Right atrium auricular region (tissue), 2 donors: Measurements from ENCODE around the gene DENND1A. TPM values are rescaled to one million over a fixed set of nuclear protein-coding genes. Genes with fewer than 3 reads are reported as not detected.

Source experiments
- DNase-seq: peaks from one replicate; pipeline ENCODE4 v3.0.0-alpha.2; 2019; ENCODE audit warnings: low spot score
- H3K27ac ChIP-seq, 2 donors: fragments of 200-600 bp; sonication (generic); 1 replicate in 1 of 2; 2 replicates in 1 of 2; pipeline ENCODE4 v1.5.1; 2016 to 2019
- H3K27me3 ChIP-seq, 2 donors: fragments of 200-600 bp; sonication (generic); one replicate each; pipeline versions ENCODE4 v1.5.1 to v1.6.0; 2017 to 2019
- H3K36me3 ChIP-seq: fragments of 200-600 bp; sonication (generic); one replicate; pipeline ENCODE4 v1.5.1; 2016
- H3K4me1 ChIP-seq, 2 donors: fragments of 200-600 bp; sonication (generic); one replicate each; pipeline versions ENCODE4 v1.5.1 to v1.6.0; 2017 to 2019
- H3K4me3 ChIP-seq, 2 donors: fragments of 200-600 bp; sonication (generic); 1 replicate in 1 of 2; 2 replicates in 1 of 2; pipeline ENCODE4 v1.5.1; 2017 to 2019; ENCODE audit warnings: mild to moderate bottlenecking in 1 of 2, moderate library complexity in 1 of 2
- H3K9me3 ChIP-seq, 2 donors: fragments of 200-600 bp; sonication (generic); one replicate each; pipeline ENCODE4 v1.5.1; 2019
- total RNA-seq, 2 donors: library from RNA; depleted of rRNA; stranded (reverse); fragments of >200 nt; gene quantifications; one replicate each; pipeline ENCODE4 v1.1.0, GENCODE V29; 2016
- TF ChIP-seq, protein P1 (sequence below), 2 donors: fragments of 200-600 bp; sonication (generic); IDR thresholded peaks; one replicate each; pipeline ENCODE4 v1.5.1; 2019; ENCODE audit warnings: antibody characterized with exemption in 2 of 2

DENND1A gene
- total RNA-seq, 2 donors from 2014 or later: 14.9 to 23.6 TPM

- DNase-seq: no peak
- Histone ChIP-seq H3K27me3 (no peaks in the 10 kb centered on the region), H3K4me1 (no peaks in the 10 kb centered on the region), H3K27ac (no peak overlapping the region), H3K4me3 (no peak overlapping the region), H3K36me3 (no peaks in the 10 kb centered on the region), H3K9me3 (no peaks in the 10 kb centered on the region)
- TF ChIP-seq, protein P1, sequence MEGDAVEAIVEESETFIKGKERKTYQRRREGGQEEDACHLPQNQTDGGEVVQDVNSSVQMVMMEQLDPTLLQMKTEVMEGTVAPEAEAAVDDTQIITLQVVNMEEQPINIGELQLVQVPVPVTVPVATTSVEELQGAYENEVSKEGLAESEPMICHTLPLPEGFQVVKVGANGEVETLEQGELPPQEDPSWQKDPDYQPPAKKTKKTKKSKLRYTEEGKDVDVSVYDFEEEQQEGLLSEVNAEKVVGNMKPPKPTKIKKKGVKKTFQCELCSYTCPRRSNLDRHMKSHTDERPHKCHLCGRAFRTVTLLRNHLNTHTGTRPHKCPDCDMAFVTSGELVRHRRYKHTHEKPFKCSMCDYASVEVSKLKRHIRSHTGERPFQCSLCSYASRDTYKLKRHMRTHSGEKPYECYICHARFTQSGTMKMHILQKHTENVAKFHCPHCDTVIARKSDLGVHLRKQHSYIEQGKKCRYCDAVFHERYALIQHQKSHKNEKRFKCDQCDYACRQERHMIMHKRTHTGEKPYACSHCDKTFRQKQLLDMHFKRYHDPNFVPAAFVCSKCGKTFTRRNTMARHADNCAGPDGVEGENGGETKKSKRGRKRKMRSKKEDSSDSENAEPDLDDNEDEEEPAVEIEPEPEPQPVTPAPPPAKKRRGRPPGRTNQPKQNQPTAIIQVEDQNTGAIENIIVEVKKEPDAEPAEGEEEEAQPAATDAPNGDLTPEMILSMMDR (IDR thresholded peaks at IDR 0.05): no peak
These were observed 445.8 kb downstream of the DENND1A start for GRCh38 chr9:123484130-123484529.

DNA sequence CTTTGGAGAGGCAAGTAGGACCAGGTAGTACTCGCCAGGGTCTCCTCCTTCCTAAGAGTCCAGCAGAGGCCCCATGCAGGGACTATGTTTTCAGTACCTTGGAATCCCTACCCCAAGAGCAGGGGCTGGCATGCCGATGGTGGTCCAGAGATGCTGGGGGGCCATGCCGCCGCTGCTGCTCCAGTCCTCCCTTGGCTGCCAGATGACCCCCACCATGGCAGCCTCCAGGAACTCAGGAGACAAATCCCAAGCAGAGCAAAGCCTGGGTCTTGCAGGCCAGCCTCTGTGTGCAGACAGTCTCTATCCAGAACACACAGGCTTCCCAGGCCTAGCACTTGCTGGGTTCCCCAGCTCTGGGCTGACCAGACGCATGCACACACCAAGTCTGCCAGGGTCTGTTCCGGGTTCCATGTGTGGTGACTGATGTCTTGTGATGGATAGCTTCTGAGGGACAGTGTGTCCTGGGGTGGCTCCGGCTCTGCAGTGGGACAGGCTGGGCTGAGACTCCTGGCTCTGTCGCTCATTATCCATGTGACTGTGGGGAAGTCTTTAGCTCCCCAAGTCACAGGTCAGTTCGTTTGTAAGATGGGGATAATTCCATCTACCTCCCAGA, 446.6 kb downstream of the DENND1A start:
- no peaks in the 10 kb centered on the region for H3K9me3 ChIP-seq
- no peaks in the 10 kb centered on the region for H3K4me1 ChIP-seq
- TF ChIP-seq, protein P1 (IDR thresholded peaks at IDR 0.05): no peak
- H3K27me3 ChIP-seq: no peaks in the 10 kb centered on the region
- H3K4me3 ChIP-seq: no peak overlapping the region
- no peak overlapping the region for H3K27ac ChIP-seq
- no peaks in the 10 kb centered on the region for H3K36me3 ChIP-seq
- no peak for DNase-seq

GRCh38 chr9:123482295-123482968, 447.5 kb downstream of the DENND1A start:
- H3K4me1 ChIP-seq: no peaks in the 10 kb centered on the region
- no peak for DNase-seq
- H3K36me3 ChIP-seq: no peaks in the 10 kb centered on the region
- TF ChIP-seq, protein P1 (IDR thresholded peaks at IDR 0.05): no peak
- H3K9me3 ChIP-seq: no peaks in the 10 kb centered on the region
- H3K27ac ChIP-seq: no peak overlapping the region
- H3K27me3 ChIP-seq: no peaks in the 10 kb centered on the region
- H3K4me3 ChIP-seq: no peak overlapping the region

DNA sequence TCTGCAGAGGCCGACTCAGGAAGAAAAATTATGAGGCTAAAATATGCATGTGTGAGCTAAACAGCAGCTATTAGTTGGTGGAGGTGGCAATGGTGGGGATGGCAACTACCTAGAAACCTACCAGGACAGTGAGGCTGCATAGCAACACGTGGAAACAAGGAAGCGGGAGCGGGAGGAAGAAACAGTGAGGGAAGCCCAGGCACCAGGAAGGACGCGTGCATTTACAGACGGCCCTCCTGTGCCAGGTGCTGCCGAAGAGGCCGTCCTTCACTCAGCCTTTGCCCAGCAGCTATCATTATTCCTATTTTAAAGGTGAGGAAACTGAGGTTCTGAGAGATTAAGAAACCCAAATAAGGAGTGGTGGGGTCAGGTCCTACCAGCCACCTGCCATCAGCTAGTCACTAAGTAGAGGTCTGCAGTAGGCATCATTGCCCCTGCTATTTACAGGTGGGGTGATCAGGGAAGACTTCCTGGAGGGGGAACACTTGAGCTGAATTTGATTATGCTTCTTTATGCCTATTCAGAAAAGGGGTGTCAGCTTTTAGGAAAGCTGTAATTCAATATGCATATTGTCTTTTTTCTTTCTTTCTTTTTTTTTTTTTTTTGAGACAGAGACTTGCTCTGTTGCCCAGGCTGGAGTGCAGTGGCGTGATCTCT, 448.6 kb downstream of the DENND1A start:
- TF ChIP-seq, protein P1 (IDR thresholded peaks at IDR 0.05): no peak
- Histone ChIP-seq H3K4me1 (no peaks in the 10 kb centered on the region), H3K9me3 (no peaks in the 10 kb centered on the region), H3K4me3 (no peak overlapping the region), H3K27me3 (no peaks in the 10 kb centered on the region), H3K27ac (no peak overlapping the region), H3K36me3 (no peaks in the 10 kb centered on the region)
- DNase-seq: no peak

DNA sequence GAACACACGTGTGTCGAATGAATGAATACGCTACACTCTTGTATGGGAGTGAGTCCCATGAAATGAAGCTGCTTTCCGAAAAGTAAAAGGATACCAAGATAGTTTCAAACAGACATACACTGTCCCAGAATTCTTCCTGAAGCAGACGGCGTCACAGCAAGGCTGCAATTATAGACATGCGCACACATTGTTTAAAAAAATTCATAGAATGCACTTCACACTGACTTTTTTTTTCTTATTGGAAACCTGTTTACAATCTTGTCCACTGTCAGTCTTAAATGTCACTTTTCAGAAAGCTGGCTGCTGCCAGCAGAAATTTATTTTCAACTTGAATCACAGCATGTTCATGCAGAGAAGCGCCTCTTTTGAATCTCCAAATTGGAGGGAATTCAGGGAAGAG, 449.1 kb downstream of the DENND1A start:
- Histone ChIP-seq H3K9me3 (no peaks in the 10 kb centered on the region), H3K27ac (no peak overlapping the region), H3K4me1 (no peaks in the 10 kb centered on the region), H3K36me3 (no peaks in the 10 kb centered on the region), H3K27me3 (no peaks in the 10 kb centered on the region), H3K4me3 (no peak overlapping the region)
- DNase-seq: no peak
- TF ChIP-seq, protein P1 (IDR thresholded peaks at IDR 0.05): no peak
